Activated CD8-positive, alpha-beta memory T cell treated with anti-CD3 and anti-CD28 coated beads for 24 hours (primary cell): Measurements from ENCODE around the gene SNX30.

Experiments used
- DNase-seq: peaks from one replicate; pipeline ENCODE4 v3.0.0-alpha.2; 2020

SNX30 gene

GRCh38 chr9:112785986-112786385, 35.4 kb downstream of the SNX30 start:
- no peak for DNase-seq

GRCh38 chr9:112786829-112787520, 36.4 kb downstream of the SNX30 start:
- DNase-seq: no peak

DNA sequence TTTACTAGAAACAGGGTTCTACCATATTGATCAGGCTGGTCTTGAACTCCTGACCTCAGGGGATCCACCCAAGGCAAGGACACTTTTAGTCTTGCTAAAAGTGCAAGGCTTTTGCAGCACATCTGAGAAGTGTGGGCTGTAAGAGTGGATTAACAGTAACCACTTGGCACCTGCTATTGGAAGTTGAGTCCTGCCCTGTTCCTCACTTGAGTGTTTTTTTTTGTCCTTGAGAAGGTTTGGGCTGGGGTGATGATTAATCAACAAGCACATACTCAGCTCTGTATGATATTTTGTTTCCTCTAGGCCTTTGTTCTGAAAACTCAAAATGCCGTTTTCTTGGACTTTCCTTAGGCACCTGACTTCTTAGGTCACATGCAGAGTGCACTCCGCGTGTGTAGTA, 37.4 kb downstream of the SNX30 start:
- DNase-seq: no peak

GRCh38 chr9:112789473-112789872, 38.9 kb downstream of the SNX30 start:
- DNase-seq: no peak

DNA sequence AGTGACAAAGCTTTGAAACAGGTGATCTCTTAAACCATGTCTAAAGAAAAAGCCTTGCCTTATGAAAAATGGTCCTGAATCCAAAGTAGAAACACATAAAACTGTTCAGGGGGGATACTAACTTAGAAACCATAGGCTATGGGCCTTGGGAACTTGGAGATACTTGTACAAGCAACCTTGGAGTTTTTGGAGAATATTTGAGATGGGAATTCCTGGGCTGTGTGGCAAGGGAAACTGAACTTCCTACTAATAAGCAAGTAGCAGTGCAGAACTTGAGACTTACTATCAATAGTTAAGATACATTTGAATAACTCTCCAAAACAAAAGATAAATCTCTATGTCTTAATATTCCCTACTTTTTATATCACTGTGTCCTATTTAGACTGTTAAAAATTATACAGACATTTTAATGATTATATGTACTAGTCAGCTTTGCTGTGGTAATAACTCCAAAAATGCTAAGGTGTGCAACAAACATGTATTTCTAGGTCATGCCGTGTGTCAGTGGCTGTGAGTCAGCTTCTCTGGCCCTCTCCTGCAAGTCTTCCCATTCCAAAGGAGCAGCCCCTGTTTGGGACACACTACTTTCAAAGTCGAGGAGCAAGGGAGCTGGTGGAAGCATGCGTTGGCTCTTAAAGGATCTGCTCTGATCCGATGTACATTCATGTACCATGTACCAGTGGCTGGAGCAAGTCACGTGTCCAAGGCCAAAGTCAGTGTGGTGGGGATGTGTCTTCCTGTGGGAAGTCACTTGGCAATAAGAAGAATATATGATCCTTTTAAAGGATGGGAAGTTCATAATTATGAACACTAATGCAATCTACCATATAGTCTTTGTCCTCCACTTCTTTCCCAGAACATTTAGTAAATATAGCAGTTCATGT, 39.6 kb downstream of the SNX30 start:
- no peak for DNase-seq

GRCh38 chr9:112792670-112793069, 42.1 kb downstream of the SNX30 start:
- DNase-seq: no peak

- peak; percentile 92 for DNase-seq
Measured at GRCh38 chr9:112793213-112793810, 42.8 kb downstream of the SNX30 start.

DNA sequence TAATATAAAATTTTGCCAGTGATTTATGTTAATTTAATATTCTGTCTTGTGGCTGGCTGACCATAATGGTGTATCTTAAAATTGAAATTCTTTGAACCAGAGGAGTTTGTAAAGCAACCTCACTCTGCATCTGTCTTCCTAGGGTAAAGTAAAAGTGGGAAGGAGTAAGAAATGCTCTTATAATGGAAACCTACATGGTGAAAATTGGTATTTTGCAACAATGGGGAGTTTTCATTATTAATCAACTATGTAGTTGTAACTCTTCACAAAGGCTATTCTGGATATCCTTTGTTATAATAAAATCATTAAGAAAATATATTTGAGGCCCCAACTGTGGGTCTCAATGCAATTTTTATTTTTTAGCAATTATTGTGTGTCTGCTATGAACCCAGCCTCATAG, 44.2 kb downstream of the SNX30 start:
- DNase-seq: no peak

DNA sequence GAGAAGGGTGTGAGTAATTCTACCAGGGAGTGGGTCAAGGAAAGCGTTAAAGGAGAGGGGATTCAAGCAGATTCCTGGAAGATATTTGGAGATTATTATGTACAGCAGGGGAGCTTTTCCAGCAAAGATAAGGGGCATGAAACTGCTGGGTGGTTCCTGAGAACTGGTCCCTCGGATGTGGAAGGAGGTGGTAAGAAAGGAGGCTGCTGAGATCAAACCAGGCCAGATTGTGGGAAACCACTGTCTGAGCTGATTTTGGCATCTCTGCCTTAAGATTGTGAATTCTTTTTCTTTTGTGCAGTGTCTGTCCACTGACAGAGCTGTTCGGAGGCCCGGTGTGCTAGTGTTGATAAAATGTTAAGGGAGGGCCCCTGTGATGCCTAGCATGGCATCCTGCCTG, 45.4 kb downstream of the SNX30 start:
- DNase-seq: no peak

DNA sequence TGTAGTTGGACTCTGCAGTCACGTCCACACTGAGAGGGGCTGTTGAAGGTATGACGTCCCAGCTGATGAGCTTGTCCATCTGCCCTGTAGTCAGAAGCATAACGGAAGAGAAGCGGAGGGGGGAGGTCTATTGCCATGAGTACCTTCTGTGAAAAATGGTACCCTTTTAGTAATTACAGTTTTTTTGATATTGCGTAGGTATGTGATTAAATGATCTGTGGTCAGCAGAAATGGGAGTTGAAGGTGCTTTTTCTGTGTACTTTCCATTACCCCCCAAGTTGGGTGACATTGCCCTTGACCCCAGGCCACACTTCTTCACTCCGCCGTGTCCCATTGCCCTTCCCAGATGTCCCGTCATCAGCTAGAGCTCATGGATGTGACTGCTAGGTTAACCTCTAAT, 45.9 kb downstream of the SNX30 start:
- DNase-seq: no peak

DNA sequence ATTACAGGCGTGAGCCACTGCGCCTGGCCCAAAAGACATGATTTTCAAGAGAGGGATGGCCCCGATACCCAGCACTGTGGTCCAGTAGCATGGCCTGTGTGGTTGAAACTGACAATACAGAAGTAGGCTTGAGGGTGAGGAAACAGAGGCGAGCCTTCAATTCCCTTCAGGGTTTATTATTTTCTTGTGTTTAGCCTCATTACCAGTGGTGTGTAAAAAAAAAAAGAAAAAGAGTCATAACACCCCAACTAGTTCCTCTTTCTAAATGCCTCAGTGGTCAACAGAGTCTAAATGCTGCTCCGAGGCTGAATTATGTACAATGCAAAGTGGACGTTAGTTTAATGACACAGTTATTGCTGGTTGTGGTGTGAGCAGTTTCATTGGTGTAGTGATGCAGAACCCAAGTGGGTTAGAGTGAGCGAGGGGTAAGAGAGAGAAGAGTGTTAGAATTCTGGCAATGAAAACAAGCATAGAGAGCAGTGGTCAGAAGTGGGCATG, 58.8 kb downstream of the SNX30 start:
- DNase-seq: no peak

DNA sequence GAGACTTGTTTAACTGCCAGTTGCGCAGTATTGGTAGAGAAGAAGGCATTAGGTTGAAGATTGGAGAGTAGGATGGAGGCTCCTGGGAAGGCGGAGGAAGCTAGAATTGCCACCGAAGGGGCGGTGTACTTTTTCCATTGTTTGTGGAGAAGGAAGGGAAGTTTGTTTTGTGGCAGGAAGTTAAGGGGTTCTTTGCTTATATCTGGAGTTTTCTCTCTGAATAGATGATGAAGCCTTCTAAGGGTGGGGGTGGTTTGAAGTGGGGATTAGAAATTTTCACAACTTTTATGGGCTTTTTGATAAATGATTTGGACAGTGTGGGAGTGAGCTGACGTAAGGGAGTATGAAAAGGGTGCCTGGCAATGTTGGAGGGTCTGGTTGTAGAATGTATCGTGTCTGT, 59.3 kb downstream of the SNX30 start:
- no peak for DNase-seq

DNA sequence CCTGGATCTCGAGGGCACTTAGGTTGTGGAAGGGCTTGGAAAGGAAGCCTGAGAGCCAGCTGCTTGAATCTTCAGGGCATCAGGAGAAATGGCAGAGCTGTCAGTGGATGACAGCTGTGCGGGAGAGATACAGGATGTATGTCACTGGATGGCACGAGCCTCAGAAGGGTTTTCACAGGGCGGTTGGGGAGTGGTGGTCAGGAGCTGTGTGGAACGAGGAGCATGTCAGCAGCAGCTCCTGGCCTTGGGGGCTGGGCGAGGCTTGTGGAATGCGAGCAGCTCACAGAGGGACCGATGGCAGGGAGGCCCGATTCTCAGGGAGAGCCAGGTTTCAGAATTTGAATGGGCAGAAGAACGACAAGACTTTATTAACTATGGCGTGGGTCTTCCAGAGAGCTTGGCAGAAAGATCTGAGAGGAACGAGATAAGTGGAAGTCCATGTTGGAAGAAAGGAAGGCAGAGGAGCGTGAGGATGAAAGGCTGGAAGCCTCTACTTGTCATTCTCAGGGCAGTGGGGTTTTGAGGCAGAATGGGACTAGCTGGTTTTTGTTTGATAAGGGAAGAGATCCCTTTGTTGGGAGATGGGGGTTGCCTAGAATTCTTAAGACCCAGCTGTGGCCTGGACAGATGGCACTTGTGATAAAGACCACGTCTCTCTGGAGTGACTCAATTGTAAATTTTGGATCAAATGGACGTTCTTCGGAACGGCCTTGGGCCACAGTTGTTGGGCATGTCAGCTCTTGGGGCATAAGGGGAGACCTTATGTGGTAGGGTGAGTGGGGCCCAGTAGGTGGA, 60.3 kb downstream of the SNX30 start:
- DNase-seq: no peak

DNA sequence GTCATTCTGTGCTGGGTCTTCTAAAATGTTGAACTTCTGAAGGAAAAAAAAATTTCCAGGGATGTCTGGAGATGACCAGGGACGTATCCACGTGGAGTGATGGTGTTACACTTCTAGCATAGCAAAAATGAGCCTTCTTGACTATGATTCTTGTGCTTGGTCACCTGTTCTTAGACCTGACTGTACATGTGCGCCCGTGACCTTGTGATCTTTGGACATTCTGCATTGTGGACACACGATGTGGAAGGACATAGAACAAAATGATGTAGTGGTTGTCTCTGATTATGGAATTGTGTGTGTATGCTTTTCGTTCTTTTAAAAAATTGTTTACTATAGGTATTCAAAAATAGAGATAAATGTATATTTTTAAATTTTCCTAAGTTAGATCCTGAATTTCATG, 61.0 kb downstream of the SNX30 start:
- DNase-seq: no peak

- no peak for DNase-seq
Measured at GRCh38 chr9:112815868-112816267, 65.3 kb downstream of the SNX30 start.

DNA sequence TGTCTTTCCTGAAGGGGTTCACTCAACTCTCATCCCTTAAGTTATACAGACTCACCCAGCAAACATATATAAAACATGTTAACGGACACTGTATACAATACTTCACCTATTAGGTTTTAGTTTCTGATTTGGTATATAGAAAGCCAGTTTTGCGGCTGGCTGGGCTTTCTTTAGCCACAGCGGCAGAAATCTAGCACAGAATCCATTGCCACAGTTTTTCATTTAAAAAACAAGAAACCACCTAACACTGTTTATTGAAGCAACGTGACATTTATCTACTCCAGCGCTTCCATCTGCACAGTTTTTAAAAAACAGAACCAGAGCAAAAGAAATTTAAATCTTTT, 67.3 kb downstream of the SNX30 start:
- no peak for DNase-seq

GRCh38 chr9:112819635-112820496, 69.3 kb downstream of the SNX30 start:
- DNase-seq: no peak

DNA sequence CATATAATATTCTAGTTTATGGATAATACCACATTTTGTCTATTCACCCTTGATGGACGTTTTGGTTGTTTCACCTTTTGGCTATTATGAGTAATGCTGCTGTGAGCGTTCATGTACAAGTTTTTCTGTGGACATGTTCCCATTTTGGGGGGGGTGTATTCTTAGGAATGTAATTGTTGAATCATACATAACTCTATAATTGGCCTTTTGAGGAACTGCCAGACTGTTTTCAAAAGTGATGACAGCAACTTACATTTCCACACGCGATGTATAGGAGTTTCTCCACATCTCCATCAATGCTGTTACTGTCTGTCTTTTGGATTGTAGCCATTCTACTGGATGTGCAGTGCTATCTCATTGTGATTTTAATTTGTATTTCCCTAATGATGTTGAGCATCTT, 70.3 kb downstream of the SNX30 start:
- no peak for DNase-seq

DNA sequence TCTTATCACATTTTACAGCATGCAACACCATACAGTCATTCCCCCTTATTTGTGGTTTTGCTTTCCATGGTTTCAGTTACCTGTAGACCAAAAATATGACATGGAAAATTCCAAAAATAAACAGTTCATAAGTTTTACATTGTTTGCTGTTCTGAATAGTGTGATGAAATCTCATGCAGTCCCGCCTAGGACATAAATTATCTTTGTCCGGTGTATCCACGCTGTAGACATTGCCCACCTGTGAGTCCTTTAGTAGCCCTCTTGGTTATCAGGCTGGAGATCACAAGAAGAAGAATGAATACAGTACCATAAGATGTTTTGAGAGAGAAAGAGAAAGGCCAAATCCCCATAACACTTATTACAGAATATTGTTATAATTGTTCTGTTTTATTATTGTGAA, 72.1 kb downstream of the SNX30 start:
- DNase-seq: no peak

GRCh38 chr9:112823257-112823656, 72.7 kb downstream of the SNX30 start:
- DNase-seq: no peak

GRCh38 chr9:112831281-112831851, 80.8 kb downstream of the SNX30 start:
- DNase-seq: no peak

DNA sequence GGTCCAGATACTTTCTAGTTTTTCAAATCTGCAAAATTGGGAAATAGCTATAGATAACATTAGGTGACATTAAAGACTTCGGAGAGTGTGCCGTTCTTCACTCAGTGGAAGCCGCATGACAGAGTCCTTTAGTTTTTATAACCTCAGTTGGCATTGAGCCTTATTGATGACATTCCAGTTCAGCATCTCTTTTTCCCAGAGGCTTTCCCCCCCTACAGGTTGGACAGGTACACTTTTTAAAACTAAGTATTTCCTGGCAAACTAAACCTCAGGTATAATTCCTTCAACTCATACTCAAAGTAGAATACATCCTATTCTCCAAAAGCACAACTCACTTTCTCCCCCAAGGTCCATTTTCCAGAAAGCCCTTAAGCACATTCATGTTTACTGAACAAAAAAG, 81.4 kb downstream of the SNX30 start:
- no peak for DNase-seq
